Measurements from ENCODE around the gene MYOM3. TPM values are rescaled to one million over a fixed set of nuclear protein-coding genes. Genes with fewer than 3 reads are reported as not detected.

The MYOM3 gene
- polyA plus RNA-seq, 2 of the 4 experiments (the other 2 are of a cell fraction): 2.6 to 8.5 TPM

- POLR2A ChIA-PET: no interaction called here
- DNase-seq (ENCODE audit: low read depth in 1 of 2, low spot score in 1 of 2): no peak
- peaks cover 12% of the 10 kb centered on the region for H3K4me1 ChIP-seq
Measured at GRCh38 chr1:24139841-24140425, 28.0 kb upstream of the MYOM3 start.

DNA sequence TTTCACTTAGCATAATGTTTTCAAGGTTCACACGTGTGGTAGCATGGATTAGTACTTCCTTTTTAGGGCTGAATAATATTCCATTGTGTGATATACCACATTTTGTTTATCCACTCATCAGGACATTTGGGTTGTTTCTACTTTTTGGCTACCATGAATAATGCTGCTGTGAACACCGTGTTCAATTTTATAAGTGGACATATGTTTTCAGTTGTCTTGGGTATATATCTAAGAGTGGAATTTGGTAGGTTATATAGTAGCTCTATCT lies 27.2 kb upstream of the MYOM3 start:
- TF ChIP-seq HOXA7 (CRISPR knock-in tag; IDR thresholded peaks at IDR 0.05) (no peak), CTCF (IDR thresholded peaks at IDR 0.05) (no peak), PHF8 (IDR thresholded peaks at IDR 0.05; ENCODE audit: borderline replicate concordance, low read depth) (no peak), HMGXB4 (CRISPR knock-in tag; IDR thresholded peaks at IDR 0.05; ENCODE audit: borderline replicate concordance) (no peak), KDM1A (IDR thresholded peaks at IDR 0.05; ENCODE audit: low read depth) (no peak), CBX2 (IDR thresholded peaks at IDR 0.05; ENCODE audit: borderline replicate concordance, low read depth) (no peak), RARB (CRISPR knock-in tag; IDR thresholded peaks at IDR 0.05) (no peak), EP300 (IDR thresholded peaks at IDR 0.05) (no peak), MYC (IDR thresholded peaks at IDR 0.05; ENCODE audit: borderline replicate concordance, low read length) (no peak), HES2 (IDR thresholded peaks at IDR 0.05) (no peak)
- WGBS (ENCODE audit: missing lambda C conversion rate): 91% methylated on average over 2 of the region's 2 CpGs
- ChIA-PET POLR2A (no interaction called here), CTCF (interaction anchor here (2.0 kb wide), 1 partner anchor 11 kb away, joined by 6 read pairs; no protein-coding TSS in a partner anchor)
- FAIRE-seq: no peak
- Histone ChIP-seq H3K27ac (no peak overlapping the region), H3K4me2 (no peak overlapping the region), H3K4me1 (peaks cover 12% of the 10 kb centered on the region), H3K4me3 (no peak overlapping the region), H3K9me3 (no peaks in the 10 kb centered on the region)
- no peak for DNase-seq (ENCODE audit: low read depth in 1 of 2, low spot score in 1 of 2)
- ATAC-seq: no peak

More at GRCh38 chr1:24139841-24140425, 28.0 kb upstream of the MYOM3 start:
- no peaks in the 10 kb centered on the region for H3K9me3 ChIP-seq
- H3K27ac ChIP-seq: no peak overlapping the region
- CTCF ChIA-PET: interaction anchor here (1.2 to 2.0 kb wide), 4 partner anchors 10 to 251 kb away, joined by 6 to 7 read pairs (median 6); no protein-coding TSS in a partner anchor
- FAIRE-seq: no peak
- ATAC-seq: no peak
- 92% methylated on average over 11 of the region's 11 CpGs for WGBS (ENCODE audit: missing lambda C conversion rate)
- no peak overlapping the region for H3K4me2 ChIP-seq
- TF ChIP-seq HEYL (CRISPR knock-in tag; IDR thresholded peaks at IDR 0.05): no peak
- TF ChIP-seq JUNB (IDR thresholded peaks at IDR 0.05): no peak
- no peak for TF ChIP-seq EHMT2 (IDR thresholded peaks at IDR 0.05; ENCODE audit: low read depth)
- TF ChIP-seq SREBF2 (IDR thresholded peaks at IDR 0.05): no peak
- TF ChIP-seq KDM5A (IDR thresholded peaks at IDR 0.05): no peak
- TF ChIP-seq, protein P1, sequence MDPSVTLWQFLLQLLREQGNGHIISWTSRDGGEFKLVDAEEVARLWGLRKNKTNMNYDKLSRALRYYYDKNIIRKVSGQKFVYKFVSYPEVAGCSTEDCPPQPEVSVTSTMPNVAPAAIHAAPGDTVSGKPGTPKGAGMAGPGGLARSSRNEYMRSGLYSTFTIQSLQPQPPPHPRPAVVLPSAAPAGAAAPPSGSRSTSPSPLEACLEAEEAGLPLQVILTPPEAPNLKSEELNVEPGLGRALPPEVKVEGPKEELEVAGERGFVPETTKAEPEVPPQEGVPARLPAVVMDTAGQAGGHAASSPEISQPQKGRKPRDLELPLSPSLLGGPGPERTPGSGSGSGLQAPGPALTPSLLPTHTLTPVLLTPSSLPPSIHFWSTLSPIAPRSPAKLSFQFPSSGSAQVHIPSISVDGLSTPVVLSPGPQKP (IDR thresholded peaks at IDR 0.05; ENCODE audit: low read depth, low read length): no peak
- no peak for TF ChIP-seq ZC3H11A (IDR thresholded peaks at IDR 0.05)
- TF ChIP-seq PHF8 (IDR thresholded peaks at IDR 0.05; ENCODE audit: borderline replicate concordance, low read depth): no peak
- no peak for TF ChIP-seq BCL3 (IDR thresholded peaks at IDR 0.05)
- no peak for TF ChIP-seq RFX5 (IDR thresholded peaks at IDR 0.05)
- no peak for TF ChIP-seq FOSL2 (IDR thresholded peaks at IDR 0.05)
- no peak for TF ChIP-seq FOSL2 (CRISPR knock-in tag; IDR thresholded peaks at IDR 0.05)
- TF ChIP-seq, protein P2, sequence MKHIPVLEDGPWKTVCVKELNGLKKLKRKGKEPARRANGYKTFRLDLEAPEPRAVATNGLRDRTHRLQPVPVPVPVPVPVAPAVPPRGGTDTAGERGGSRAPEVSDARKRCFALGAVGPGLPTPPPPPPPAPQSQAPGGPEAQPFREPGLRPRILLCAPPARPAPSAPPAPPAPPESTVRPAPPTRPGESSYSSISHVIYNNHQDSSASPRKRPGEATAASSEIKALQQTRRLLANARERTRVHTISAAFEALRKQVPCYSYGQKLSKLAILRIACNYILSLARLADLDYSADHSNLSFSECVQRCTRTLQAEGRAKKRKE (CRISPR knock-in tag; IDR thresholded peaks at IDR 0.05; ENCODE audit: low read depth): no peak
- TF ChIP-seq KDM1A (IDR thresholded peaks at IDR 0.05; ENCODE audit: low read depth): no peak
- TF ChIP-seq TP53 (CRISPR knock-in tag; IDR thresholded peaks at IDR 0.05): no peak
- TF ChIP-seq SMC3 (IDR thresholded peaks at IDR 0.05): no peak
- TF ChIP-seq MAFK (IDR thresholded peaks at IDR 0.05; ENCODE audit: partially characterized antibody): no peak
- TF ChIP-seq RAD21 (conservative IDR thresholded peaks at IDR 0.05 in 1 of 2, IDR thresholded peaks at IDR 0.05 in 1 of 2): no peak
- TF ChIP-seq TFCP2L1 (CRISPR knock-in tag; IDR thresholded peaks at IDR 0.05): no peak
- no peak for TF ChIP-seq NR3C1 (IDR thresholded peaks at IDR 0.05)
- no peak for TF ChIP-seq CBX2 (IDR thresholded peaks at IDR 0.05; ENCODE audit: borderline replicate concordance, low read depth)
- H3K4me3 ChIP-seq: no peak overlapping the region

Measured in A549 (cell line).